ENCODE measurements around the gene THAP5. TPM values are rescaled to one million over a fixed set of nuclear protein-coding genes. Genes with fewer than 3 reads are reported as not detected.

THAP5 gene
- polyA plus RNA-seq, 3 donors: 34.9 to 43.3 (median 42.5) TPM

Other genes starting within 250 kb of the THAP5 start
- gene NRCAM, start 113.3 kb downstream of the THAP5 start, polyA plus RNA-seq (ENCODE audit: insufficient read length in 3 of 3): 10 to 100 TPM; 17.3 to 22.9 (median 20.0) TPM
- 10 to 100 TPM; 36.3 to 41.2 (median 37.4) TPM for gene PNPLA8, start 43.6 kb downstream of the THAP5 start, polyA plus RNA-seq (ENCODE audit: insufficient read length in 3 of 3)
- 10 to 100 TPM; 41.1 to 46.6 (median 42.7) TPM for gene DNAJB9, start 168 bp upstream of the THAP5 start, polyA plus RNA-seq (ENCODE audit: insufficient read length in 3 of 3)

Data from renal cortex interstitium (tissue), 3 donors.